Measurements from ENCODE around the gene MOB3A. TPM values are rescaled to one million over a fixed set of nuclear protein-coding genes. Genes with fewer than 3 reads are reported as not detected.
"Not testable (repeated sequence)": the region's sequence is repeated elsewhere in the genome, so short reads cannot be mapped to it uniquely, and the experiment has no call there.

MOB3A gene
- total RNA-seq, 1 donor from 2014 or later: 40.0 TPM

- H3K4me3 Mint-ChIP-seq: no peak overlapping the region
- H3K27ac Mint-ChIP-seq (ENCODE audit: unreplicated experiment): no peak overlapping the region
- no peak for DNase-seq (ENCODE audit: low read depth, low spot score)
- no peak for TF ChIP-seq CTCF (conservative IDR thresholded peaks at IDR 0.05)
- H3K36me3 Mint-ChIP-seq (ENCODE audit: low read depth): peaks cover 19% of the 10 kb centered on the region
- H3K9me3 Mint-ChIP-seq: no peaks in the 10 kb centered on the region
- peaks cover 2% of the 10 kb centered on the region for H3K27me3 Mint-ChIP-seq (ENCODE audit: low read depth)
- H3K4me1 Mint-ChIP-seq: peaks cover 4% of the 10 kb centered on the region
Observed at GRCh38 chr19:2099937-2100718, 4.0 kb upstream of the MOB3A start.

- Mint-ChIP-seq H3K4me1 (peaks cover 15% of the 10 kb centered on the region), H3K27me3 (ENCODE audit: low read depth) (peaks cover 4% of the 10 kb centered on the region), H3K4me3 (no peak overlapping the region), H3K36me3 (ENCODE audit: low read depth) (peaks cover 12% of the 10 kb centered on the region), H3K9me3 (no peaks in the 10 kb centered on the region), H3K27ac (ENCODE audit: unreplicated experiment) (no peak overlapping the region)
- TF ChIP-seq CTCF (conservative IDR thresholded peaks at IDR 0.05): no peak
- no peak for DNase-seq (ENCODE audit: low read depth, low spot score)
Observed at GRCh38 chr19:2099054-2099501, 3.0 kb upstream of the MOB3A start.

- peaks cover 16% of the 10 kb centered on the region for H3K4me1 Mint-ChIP-seq
- H3K27me3 Mint-ChIP-seq (ENCODE audit: low read depth): peaks cover 4% of the 10 kb centered on the region
- no peak for DNase-seq (ENCODE audit: low read depth, low spot score)
- H3K36me3 Mint-ChIP-seq (ENCODE audit: low read depth): peaks cover 7% of the 10 kb centered on the region
- no peaks in the 10 kb centered on the region for H3K9me3 Mint-ChIP-seq
- peak overlapping the region; percentile 44 for H3K4me3 Mint-ChIP-seq
- TF ChIP-seq CTCF (conservative IDR thresholded peaks at IDR 0.05): no peak
- H3K27ac Mint-ChIP-seq (ENCODE audit: unreplicated experiment): no peak overlapping the region
Observed at GRCh38 chr19:2097886-2098327, 1.8 kb upstream of the MOB3A start.

GRCh38 chr19:2097203-2097885, 1.2 kb upstream of the MOB3A start:
- Mint-ChIP-seq H3K9me3 (no peaks in the 10 kb centered on the region), H3K4me1 (peaks cover 16% of the 10 kb centered on the region), H3K4me3 (peak overlapping the region; percentile 86), H3K36me3 (ENCODE audit: low read depth) (peaks cover 7% of the 10 kb centered on the region), H3K27me3 (ENCODE audit: low read depth) (peaks cover 4% of the 10 kb centered on the region), H3K27ac (ENCODE audit: unreplicated experiment) (no peak overlapping the region)
- DNase-seq (ENCODE audit: low read depth, low spot score): no peak
- no peak for TF ChIP-seq CTCF (conservative IDR thresholded peaks at IDR 0.05)

- peak; percentile 99 for DNase-seq (ENCODE audit: low read depth, low spot score)
- H3K4me1 Mint-ChIP-seq: peaks cover 16% of the 10 kb centered on the region
- TF ChIP-seq CTCF (conservative IDR thresholded peaks at IDR 0.05): peak; percentile 52
- H3K27me3 Mint-ChIP-seq (ENCODE audit: low read depth): peaks cover 4% of the 10 kb centered on the region
- H3K36me3 Mint-ChIP-seq (ENCODE audit: low read depth): peaks cover 3% of the 10 kb centered on the region
- peak within 1 kb of the TSS; percentile 96 for H3K4me3 Mint-ChIP-seq
- no peaks in the 10 kb centered on the region for H3K9me3 Mint-ChIP-seq
- peak within 1 kb of the TSS; percentile 90 for H3K27ac Mint-ChIP-seq (ENCODE audit: unreplicated experiment)
Observed at GRCh38 chr19:2096480-2097202, 515 bp upstream of the MOB3A start, which contains the start of gene IZUMO4. TSS of gene IZUMO4 (plus strand) at chr19:2096915. CDS start at chr19:2096946, 31 bp downstream.

GRCh38 chr19:2091926-2092525, 4.1 kb downstream of the MOB3A start:
- peaks cover 29% of the 10 kb centered on the region for H3K4me1 Mint-ChIP-seq
- H3K9me3 Mint-ChIP-seq; H3K27me3 Mint-ChIP-seq (ENCODE audit: low read depth); H3K36me3 Mint-ChIP-seq (ENCODE audit: low read depth); H3K4me3 Mint-ChIP-seq; H3K27ac Mint-ChIP-seq (ENCODE audit: unreplicated experiment); DNase-seq (ENCODE audit: low read depth, low spot score): not testable (repeated sequence)

Measured in neural crest cell (in vitro differentiated cells).